ENCODE data around the gene CIAO2B. TPM values are rescaled to one million over a fixed set of nuclear protein-coding genes. Genes with fewer than 3 reads are reported as not detected.

The CIAO2B gene
- total and polyA plus RNA-seq, 2 donors (not counting 3 experiments of a cell fraction or from before 2014, with no cell fraction given): 78.7 to 314 TPM

- no peaks in the 10 kb centered on the region for H3K4me1 ChIP-seq (ENCODE audit: control insufficient read depth, extremely low read depth, insufficient read depth, low read length)
- no peak within 1 kb of the TSS for H3K9ac ChIP-seq (replicated peaks; ENCODE audit: extremely low read depth, insufficient read depth, low read length)
- no peak within 1 kb of the TSS for H3K27ac ChIP-seq (ENCODE audit: insufficient read depth, low read depth, low read length)
- POLR2A ChIA-PET: no interaction called here
- dilution Hi-C loops (cut with MboI; ENCODE audit: extremely low pct_ligation_motif_present, low sequenced_read_pairs) (no loop called here), intact Hi-C loops (cut with micrococcal nuclease) (no loop called here)
- TF ChIP-seq MAX (IDR thresholded peaks at IDR 0.05; ENCODE audit: insufficient read depth, insufficient read length) (no peak), MYC (IDR thresholded peaks at IDR 0.05; ENCODE audit: low read depth, low read length) (no peak), JUN (IDR thresholded peaks at IDR 0.05; ENCODE audit: borderline replicate concordance, insufficient read depth, insufficient read length, low read depth) (no peak), GATA2 (IDR thresholded peaks at IDR 0.05; ENCODE audit: insufficient read depth, insufficient read length, low read depth, low read length) (no peak), POLR2A (IDR thresholded peaks at IDR 0.05; ENCODE audit: low read depth, low read length) (no peak), FOS (IDR thresholded peaks at IDR 0.05; ENCODE audit: borderline replicate concordance, insufficient read depth, low read length) (no peak), EZH2 (IDR thresholded peaks at IDR 0.05; ENCODE audit: borderline replicate concordance, low read depth, low read length, severe bottlenecking) (no peak), POLR2AphosphoS5 (IDR thresholded peaks at IDR 0.05; ENCODE audit: insufficient read depth, low read depth, low read length) (no peak)
- TF ChIP-seq, protein P1, sequence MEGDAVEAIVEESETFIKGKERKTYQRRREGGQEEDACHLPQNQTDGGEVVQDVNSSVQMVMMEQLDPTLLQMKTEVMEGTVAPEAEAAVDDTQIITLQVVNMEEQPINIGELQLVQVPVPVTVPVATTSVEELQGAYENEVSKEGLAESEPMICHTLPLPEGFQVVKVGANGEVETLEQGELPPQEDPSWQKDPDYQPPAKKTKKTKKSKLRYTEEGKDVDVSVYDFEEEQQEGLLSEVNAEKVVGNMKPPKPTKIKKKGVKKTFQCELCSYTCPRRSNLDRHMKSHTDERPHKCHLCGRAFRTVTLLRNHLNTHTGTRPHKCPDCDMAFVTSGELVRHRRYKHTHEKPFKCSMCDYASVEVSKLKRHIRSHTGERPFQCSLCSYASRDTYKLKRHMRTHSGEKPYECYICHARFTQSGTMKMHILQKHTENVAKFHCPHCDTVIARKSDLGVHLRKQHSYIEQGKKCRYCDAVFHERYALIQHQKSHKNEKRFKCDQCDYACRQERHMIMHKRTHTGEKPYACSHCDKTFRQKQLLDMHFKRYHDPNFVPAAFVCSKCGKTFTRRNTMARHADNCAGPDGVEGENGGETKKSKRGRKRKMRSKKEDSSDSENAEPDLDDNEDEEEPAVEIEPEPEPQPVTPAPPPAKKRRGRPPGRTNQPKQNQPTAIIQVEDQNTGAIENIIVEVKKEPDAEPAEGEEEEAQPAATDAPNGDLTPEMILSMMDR (IDR thresholded peaks at IDR 0.05; ENCODE audit: extremely low read depth in 1 of 2, insufficient read depth in 1 of 2, low read depth in 1 of 2, low read length in 2 of 2): no peak
- H3K4me2 ChIP-seq (ENCODE audit: insufficient read depth, low read length): no peak within 1 kb of the TSS
- no peaks in the 10 kb centered on the region for H3K36me3 ChIP-seq (ENCODE audit: control insufficient read depth in 2 of 2, extremely low read depth in 1 of 2, insufficient read depth in 2 of 2, low read length in 2 of 2)
- no peaks in the 10 kb centered on the region for H4K20me1 ChIP-seq (replicated peaks; ENCODE audit: control insufficient read depth, extremely low read depth, insufficient read depth, low read length)
- DNase-seq (ENCODE audit: low read depth, low spot score) (no peak), FAIRE-seq (no peak)
- H3K27me3 ChIP-seq (ENCODE audit: control insufficient read depth in 2 of 2, insufficient read depth in 2 of 2, low read length in 2 of 2): peaks cover 20 to 27% of the 10 kb centered on the region in 2 experiments
- H3K4me3 ChIP-seq (replicated peaks in 1 of 3; ENCODE audit: insufficient read depth in 1 of 3, low read depth in 1 of 3, low read length in 3 of 3): no peak within 1 kb of the TSS
- CTCF ChIA-PET: interaction anchor here (1.0 to 5.2 kb wide), 11 partner anchors 9 to 236 kb away, joined by 3 to 25 read pairs (median 4); partner anchors contain the start of genes CES3 and NAE1
- no TSS peak for BruUV-seq (replicated peaks)
- no peaks in the 10 kb centered on the region for H3K9me3 ChIP-seq (replicated peaks; ENCODE audit: control insufficient read depth, insufficient read depth, low read length)
- no peaks in the 10 kb centered on the region for H3K9me1 ChIP-seq (replicated peaks; ENCODE audit: control insufficient read depth, extremely low read depth, insufficient read depth, low read length)
- H2AFZ ChIP-seq (ENCODE audit: low read depth, low read length): no peak within 1 kb of the TSS
- no peaks in the 10 kb centered on the region for H3K79me2 ChIP-seq (ENCODE audit: control insufficient read depth, insufficient read depth, low read length)
Observed at GRCh38 chr16:66918803-66919568, 15.2 kb downstream of the CIAO2B start, which contains the start of gene CDH16. CDH16 (minus strand) TSS chr16:66918885; CDS start chr16:66918065, 820 bp downstream.
